ENCODE data around the gene NRSN1. TPM values are rescaled to one million over a fixed set of nuclear protein-coding genes. Genes with fewer than 3 reads are reported as not detected.

The NRSN1 gene
- total and polyA plus RNA-seq, 2 of the 13 experiments (the other 11 are each of a cell fraction or from before 2014, with no cell fraction given), result not detected

DNA sequence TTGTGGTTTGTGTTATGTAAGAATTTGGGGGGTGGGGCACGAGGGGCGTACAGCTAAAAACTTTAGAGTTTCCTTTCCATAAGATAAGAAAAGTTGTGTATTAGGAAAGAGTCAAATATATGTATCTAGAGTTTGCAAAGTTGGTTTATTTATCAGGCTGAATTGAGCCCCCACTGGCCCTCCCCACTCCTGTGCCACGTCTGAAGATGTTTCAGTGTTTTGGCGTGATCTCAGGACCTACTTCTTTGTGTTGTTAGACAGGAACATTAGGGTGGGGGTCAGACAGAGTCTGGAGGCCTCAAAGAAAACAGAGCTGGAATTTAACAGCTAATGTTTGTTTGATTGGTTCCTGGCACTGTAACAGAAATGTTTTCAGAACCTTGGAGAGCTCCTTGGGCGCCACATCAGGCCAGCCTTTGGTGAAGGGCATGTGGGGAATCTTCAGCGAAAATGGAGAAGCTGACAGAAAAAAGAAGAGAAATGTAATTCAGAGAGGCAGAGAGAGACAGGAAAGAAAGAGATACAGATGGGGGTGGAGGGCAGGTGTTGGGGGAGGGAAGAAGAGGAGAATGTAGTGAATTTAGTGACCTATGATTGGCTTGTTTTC lies 674 bp downstream of the NRSN1 start (continued):
- TF ChIP-seq ATM (IDR thresholded peaks at IDR 0.05; ENCODE audit: borderline replicate concordance) (no peak), HOXD1 (CRISPR knock-in tag; IDR thresholded peaks at IDR 0.05) (0 out of 2 replicates have a peak, but pooled peaks have one; percentile 68), TRIM24 (CRISPR knock-in tag; IDR thresholded peaks at IDR 0.05) (no peak), DNMT3B (CRISPR knock-in tag; conservative IDR thresholded peaks at IDR 0.05) (peak; percentile 95; the same call in 1 of the 2 replicates), U2AF2 (IDR thresholded peaks at IDR 0.05; ENCODE audit: low read depth, low read length) (no peak), NCOA1 (CRISPR knock-in tag; IDR thresholded peaks at IDR 0.05) (no peak), JUND (CRISPR knock-in tag; IDR thresholded peaks at IDR 0.05) (no peak), ZNF619 (CRISPR knock-in tag; IDR thresholded peaks at IDR 0.05) (peak; percentile 83; the same call in 1 of the 2 replicates), IRF2 (CRISPR knock-in tag; IDR thresholded peaks at IDR 0.05) (peak; percentile 89), CCDC6 (CRISPR knock-in tag; IDR thresholded peaks at IDR 0.05) (peak; percentile 78), KLF6 (CRISPR knock-in tag; IDR thresholded peaks at IDR 0.05) (peak; percentile 99), ZBTB20 (CRISPR knock-in tag; IDR thresholded peaks at IDR 0.05; ENCODE audit: borderline replicate concordance, low read depth) (peak; percentile 93; the same call in 1 of the 2 replicates), TAF1 (CRISPR knock-in tag; IDR thresholded peaks at IDR 0.05) (no peak), FOXA3 (CRISPR knock-in tag; IDR thresholded peaks at IDR 0.05) (peak; percentile 59), ZBTB38 (CRISPR knock-in tag; IDR thresholded peaks at IDR 0.05) (no peak), SOX13 (IDR thresholded peaks at IDR 0.05) (no peak), SOX13 (CRISPR knock-in tag; conservative IDR thresholded peaks at IDR 0.05 in 1 of 2, IDR thresholded peaks at IDR 0.05 in 1 of 2) (peak in 1 of 2 experiments; percentile 64; a peak in 2 of 4 replicates), SAFB2 (CRISPR knock-in tag; IDR thresholded peaks at IDR 0.05; ENCODE audit: borderline replicate concordance, low read depth) (no peak), NCOR1 (IDR thresholded peaks at IDR 0.05; ENCODE audit: borderline replicate concordance, low read length) (no peak), AGO1 (IDR thresholded peaks at IDR 0.05; ENCODE audit: low read depth, low read length, poor library complexity, severe bottlenecking) (no peak), SETDB1 (CRISPR knock-in tag; IDR thresholded peaks at IDR 0.05; ENCODE audit: borderline replicate concordance) (no peak)
- TF ChIP-seq, protein P1, sequence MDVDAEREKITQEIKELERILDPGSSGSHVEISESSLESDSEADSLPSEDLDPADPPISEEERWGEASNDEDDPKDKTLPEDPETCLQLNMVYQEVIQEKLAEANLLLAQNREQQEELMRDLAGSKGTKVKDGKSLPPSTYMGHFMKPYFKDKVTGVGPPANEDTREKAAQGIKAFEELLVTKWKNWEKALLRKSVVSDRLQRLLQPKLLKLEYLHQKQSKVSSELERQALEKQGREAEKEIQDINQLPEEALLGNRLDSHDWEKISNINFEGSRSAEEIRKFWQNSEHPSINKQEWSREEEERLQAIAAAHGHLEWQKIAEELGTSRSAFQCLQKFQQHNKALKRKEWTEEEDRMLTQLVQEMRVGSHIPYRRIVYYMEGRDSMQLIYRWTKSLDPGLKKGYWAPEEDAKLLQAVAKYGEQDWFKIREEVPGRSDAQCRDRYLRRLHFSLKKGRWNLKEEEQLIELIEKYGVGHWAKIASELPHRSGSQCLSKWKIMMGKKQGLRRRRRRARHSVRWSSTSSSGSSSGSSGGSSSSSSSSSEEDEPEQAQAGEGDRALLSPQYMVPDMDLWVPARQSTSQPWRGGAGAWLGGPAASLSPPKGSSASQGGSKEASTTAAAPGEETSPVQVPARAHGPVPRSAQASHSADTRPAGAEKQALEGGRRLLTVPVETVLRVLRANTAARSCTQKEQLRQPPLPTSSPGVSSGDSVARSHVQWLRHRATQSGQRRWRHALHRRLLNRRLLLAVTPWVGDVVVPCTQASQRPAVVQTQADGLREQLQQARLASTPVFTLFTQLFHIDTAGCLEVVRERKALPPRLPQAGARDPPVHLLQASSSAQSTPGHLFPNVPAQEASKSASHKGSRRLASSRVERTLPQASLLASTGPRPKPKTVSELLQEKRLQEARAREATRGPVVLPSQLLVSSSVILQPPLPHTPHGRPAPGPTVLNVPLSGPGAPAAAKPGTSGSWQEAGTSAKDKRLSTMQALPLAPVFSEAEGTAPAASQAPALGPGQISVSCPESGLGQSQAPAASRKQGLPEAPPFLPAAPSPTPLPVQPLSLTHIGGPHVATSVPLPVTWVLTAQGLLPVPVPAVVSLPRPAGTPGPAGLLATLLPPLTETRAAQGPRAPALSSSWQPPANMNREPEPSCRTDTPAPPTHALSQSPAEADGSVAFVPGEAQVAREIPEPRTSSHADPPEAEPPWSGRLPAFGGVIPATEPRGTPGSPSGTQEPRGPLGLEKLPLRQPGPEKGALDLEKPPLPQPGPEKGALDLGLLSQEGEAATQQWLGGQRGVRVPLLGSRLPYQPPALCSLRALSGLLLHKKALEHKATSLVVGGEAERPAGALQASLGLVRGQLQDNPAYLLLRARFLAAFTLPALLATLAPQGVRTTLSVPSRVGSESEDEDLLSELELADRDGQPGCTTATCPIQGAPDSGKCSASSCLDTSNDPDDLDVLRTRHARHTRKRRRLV (CRISPR knock-in tag; IDR thresholded peaks at IDR 0.05), result no peak
- TF ChIP-seq, protein P2, sequence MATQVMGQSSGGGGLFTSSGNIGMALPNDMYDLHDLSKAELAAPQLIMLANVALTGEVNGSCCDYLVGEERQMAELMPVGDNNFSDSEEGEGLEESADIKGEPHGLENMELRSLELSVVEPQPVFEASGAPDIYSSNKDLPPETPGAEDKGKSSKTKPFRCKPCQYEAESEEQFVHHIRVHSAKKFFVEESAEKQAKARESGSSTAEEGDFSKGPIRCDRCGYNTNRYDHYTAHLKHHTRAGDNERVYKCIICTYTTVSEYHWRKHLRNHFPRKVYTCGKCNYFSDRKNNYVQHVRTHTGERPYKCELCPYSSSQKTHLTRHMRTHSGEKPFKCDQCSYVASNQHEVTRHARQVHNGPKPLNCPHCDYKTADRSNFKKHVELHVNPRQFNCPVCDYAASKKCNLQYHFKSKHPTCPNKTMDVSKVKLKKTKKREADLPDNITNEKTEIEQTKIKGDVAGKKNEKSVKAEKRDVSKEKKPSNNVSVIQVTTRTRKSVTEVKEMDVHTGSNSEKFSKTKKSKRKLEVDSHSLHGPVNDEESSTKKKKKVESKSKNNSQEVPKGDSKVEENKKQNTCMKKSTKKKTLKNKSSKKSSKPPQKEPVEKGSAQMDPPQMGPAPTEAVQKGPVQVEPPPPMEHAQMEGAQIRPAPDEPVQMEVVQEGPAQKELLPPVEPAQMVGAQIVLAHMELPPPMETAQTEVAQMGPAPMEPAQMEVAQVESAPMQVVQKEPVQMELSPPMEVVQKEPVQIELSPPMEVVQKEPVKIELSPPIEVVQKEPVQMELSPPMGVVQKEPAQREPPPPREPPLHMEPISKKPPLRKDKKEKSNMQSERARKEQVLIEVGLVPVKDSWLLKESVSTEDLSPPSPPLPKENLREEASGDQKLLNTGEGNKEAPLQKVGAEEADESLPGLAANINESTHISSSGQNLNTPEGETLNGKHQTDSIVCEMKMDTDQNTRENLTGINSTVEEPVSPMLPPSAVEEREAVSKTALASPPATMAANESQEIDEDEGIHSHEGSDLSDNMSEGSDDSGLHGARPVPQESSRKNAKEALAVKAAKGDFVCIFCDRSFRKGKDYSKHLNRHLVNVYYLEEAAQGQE (IDR thresholded peaks at IDR 0.05; ENCODE audit: borderline replicate concordance in 1 of 2, low read depth in 1 of 2, low read length in 2 of 2), result peak; percentile 86 to 100
